Measurements from ENCODE around the gene SH3PXD2A. TPM values are rescaled to one million over a fixed set of nuclear protein-coding genes. Genes with fewer than 3 reads are reported as not detected.

Gene SH3PXD2A
- polyA plus RNA-seq, 3 donors, result 3.0 to 61.0 (median 36.1) TPM

GRCh38 chr10:103839872-103840739, 15.3 kb downstream of the SH3PXD2A start:
- 48 to 72% (median 69%) methylated on average over 18 of the region's 18 CpGs for WGBS, 3 donors
- H3K27ac ChIP-seq (ENCODE audit: low read depth, low read length), result no peak overlapping the region

GRCh38 chr10:103839519-103839871, 15.9 kb downstream of the SH3PXD2A start:
- WGBS, 3 donors, result 79 to 86% (median 82%) methylated on average over 9 of the region's 9 CpGs
- H3K27ac ChIP-seq (ENCODE audit: low read depth, low read length), result no peak overlapping the region

GRCh38 chr10:103838862-103839518, 16.4 kb downstream of the SH3PXD2A start:
- H3K27ac ChIP-seq (ENCODE audit: low read depth, low read length), result no peak overlapping the region
- 78 to 88% (median 79%) methylated on average over 13 of the region's 13 CpGs for WGBS, 3 donors

- H3K27ac ChIP-seq (ENCODE audit: low read depth, low read length), result no peak overlapping the region
- 82 to 90% (median 87%) methylated on average over 4 of the region's 4 CpGs for WGBS, 3 donors
Measured at GRCh38 chr10:103838070-103838395, 17.3 kb downstream of the SH3PXD2A start.

GRCh38 chr10:103837370-103838069, 17.9 kb downstream of the SH3PXD2A start:
- 84 to 89% (median 87%) methylated on average over 10 of the region's 10 CpGs for WGBS, 3 donors
- no peak overlapping the region for H3K27ac ChIP-seq (ENCODE audit: low read depth, low read length)

GRCh38 chr10:103836861-103837260, 18.5 kb downstream of the SH3PXD2A start:
- 82 to 90% (median 86%) methylated on average over 9 of the region's 9 CpGs for WGBS, 3 donors
- H3K27ac ChIP-seq (ENCODE audit: low read depth, low read length), result no peak overlapping the region

- H3K27ac ChIP-seq (ENCODE audit: low read depth, low read length), result no peak overlapping the region
- 67 to 100% (median 78%) methylated on average over 1 of the region's 1 CpG for WGBS, 3 donors
Measured at GRCh38 chr10:103836273-103836672, 19.1 kb downstream of the SH3PXD2A start.

GRCh38 chr10:103835096-103836050, 20.0 kb downstream of the SH3PXD2A start:
- H3K27ac ChIP-seq (ENCODE audit: low read depth, low read length), result peak overlapping the region; percentile 28
- WGBS, 3 donors, result 49 to 63% (median 53%) methylated on average over 20 of the region's 20 CpGs

- H3K27ac ChIP-seq (ENCODE audit: low read depth, low read length), result peak overlapping the region; percentile 28
- 56 to 63% (median 57%) methylated on average over 5 of the region's 5 CpGs for WGBS, 3 donors
Measured at GRCh38 chr10:103834436-103835095, 20.8 kb downstream of the SH3PXD2A start.

- H3K27ac ChIP-seq (ENCODE audit: low read depth, low read length), result peak overlapping the region; percentile 15
Measured at GRCh38 chr10:103833731-103834365, 21.5 kb downstream of the SH3PXD2A start.

GRCh38 chr10:103832806-103833205, 22.6 kb downstream of the SH3PXD2A start:
- no peak overlapping the region for H3K27ac ChIP-seq (ENCODE audit: low read depth, low read length)
- 81 to 99% (median 82%) methylated on average over 2 of the region's 2 CpGs for WGBS, 3 donors

More at GRCh38 chr10:103833731-103834365, 21.5 kb downstream of the SH3PXD2A start:
- WGBS, 3 donors, result 40 to 59% (median 46%) methylated on average over 5 of the region's 5 CpGs

- no peak overlapping the region for H3K27ac ChIP-seq (ENCODE audit: low read depth, low read length)
- WGBS, 3 donors, result 61 to 67% (median 64%) methylated on average over 5 of the region's 5 CpGs
Measured at GRCh38 chr10:103829838-103830465, 25.4 kb downstream of the SH3PXD2A start.

GRCh38 chr10:103829278-103829677, 26.1 kb downstream of the SH3PXD2A start:
- 84 to 92% (median 87%) methylated on average over 6 of the region's 6 CpGs for WGBS, 3 donors
- H3K27ac ChIP-seq (ENCODE audit: low read depth, low read length), result no peak overlapping the region

GRCh38 chr10:103828587-103829197, 26.7 kb downstream of the SH3PXD2A start:
- WGBS, 3 donors, result 77 to 84% (median 80%) methylated on average over 7 of the region's 7 CpGs

GRCh38 chr10:103828107-103828506, 27.3 kb downstream of the SH3PXD2A start:
- 77 to 87% (median 85%) methylated on average over 4 of the region's 4 CpGs for WGBS, 3 donors
- no peak overlapping the region for H3K27ac ChIP-seq (ENCODE audit: low read depth, low read length)

More at GRCh38 chr10:103828587-103829197, 26.7 kb downstream of the SH3PXD2A start:
- no peak overlapping the region for H3K27ac ChIP-seq (ENCODE audit: low read depth, low read length)

- no peak overlapping the region for H3K27ac ChIP-seq (ENCODE audit: low read depth, low read length)
- 96 to 99% (median 98%) methylated on average over 7 of the region's 7 CpGs for WGBS, 3 donors
Measured at GRCh38 chr10:103826885-103827284, 28.5 kb downstream of the SH3PXD2A start.

Data from adipose tissue (tissue), 3 donors.